HG03439 (cell line): ENCODE results near the gene HRH1.
"Not testable (repeated sequence)": the region's sequence is repeated elsewhere in the genome, so short reads cannot be mapped to it uniquely, and the experiment has no call there.

ENCODE experiments used
- ATAC-seq: cut with Tn5 transposase; IDR thresholded peaks from one replicate; pipeline ENCODE4 v1.9.1; 2021; ENCODE audit warnings: mild to moderate bottlenecking, moderate library complexity; ENCODE audit not compliant: unreplicated experiment

Gene HRH1

DNA sequence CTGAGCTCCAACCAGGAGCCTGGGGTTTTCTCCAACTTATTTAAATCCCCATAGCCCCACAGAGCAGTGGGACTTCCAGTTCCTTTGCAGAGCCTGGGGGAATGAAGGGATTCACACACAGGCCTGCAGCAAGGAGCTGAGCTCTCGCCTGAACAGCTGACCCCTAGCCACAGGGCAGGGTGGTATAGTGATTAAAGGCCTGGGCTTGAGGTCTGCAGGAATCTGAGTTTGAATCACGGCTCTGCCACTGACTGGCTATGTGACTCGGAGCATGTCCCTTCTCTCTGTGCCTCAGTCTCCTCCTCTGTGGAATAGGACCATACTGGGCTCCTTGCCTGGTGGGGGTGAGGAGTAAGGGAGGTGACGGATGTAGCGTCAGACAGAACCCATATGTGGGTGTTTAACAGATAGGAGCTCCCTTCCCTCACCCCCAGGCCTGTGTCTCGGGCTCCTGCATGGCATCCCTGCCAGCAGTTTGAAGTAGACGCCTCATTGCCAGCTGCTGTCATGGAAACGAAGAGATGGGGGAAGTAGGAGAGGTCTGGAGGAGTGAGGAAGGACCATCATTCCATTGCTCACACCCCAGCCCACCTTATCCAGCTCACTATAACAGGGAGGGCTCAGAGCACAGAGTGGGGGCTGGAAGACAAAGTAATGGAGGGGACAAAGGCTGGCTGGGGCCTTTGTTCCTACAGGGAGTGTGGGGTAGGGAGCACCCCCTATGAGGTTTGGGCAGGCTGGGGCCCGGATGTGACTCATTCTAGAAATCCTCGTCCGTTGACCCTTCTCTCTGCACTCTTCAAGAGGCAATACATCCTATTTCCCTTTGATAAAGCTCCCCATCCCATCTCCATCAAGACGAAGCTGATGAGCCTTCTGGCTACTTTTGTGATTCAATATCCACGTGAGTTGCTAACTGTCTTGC is 14.8 kb downstream of the HRH1 start:
- ATAC-seq, result no peak

DNA sequence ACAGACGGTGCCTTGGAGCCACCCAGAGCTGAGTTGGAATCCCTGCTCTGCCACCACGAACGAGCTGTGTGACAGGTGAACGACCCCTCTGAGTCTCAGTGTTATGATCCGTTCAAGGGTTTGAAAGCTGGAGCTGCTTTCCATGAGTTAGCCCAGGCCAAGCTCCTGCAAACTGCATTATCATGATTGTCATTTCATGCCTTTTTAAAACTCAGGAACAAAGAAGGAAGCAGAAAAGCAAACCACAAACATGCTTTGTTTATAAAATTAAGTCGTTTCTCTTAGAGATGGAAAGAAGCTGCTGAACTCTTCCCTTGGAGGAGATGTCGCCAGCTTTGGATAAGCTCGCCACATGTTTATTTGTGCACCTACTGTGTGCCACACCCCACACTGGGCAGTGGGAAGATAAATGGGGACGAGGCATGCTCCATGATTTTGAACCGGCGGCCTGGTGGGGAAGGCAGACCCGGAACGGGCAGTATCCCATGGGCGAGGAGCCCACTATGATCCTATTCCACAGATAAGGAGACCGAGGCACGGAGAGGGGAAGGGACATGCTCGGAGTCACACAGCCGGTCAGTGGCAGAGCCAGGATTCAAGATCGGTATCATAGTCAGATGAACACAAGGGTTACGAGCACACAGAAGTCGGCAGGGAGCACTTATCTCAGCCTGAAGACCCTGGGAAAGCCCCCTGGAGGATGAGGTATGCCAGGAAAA is 15.9 kb downstream of the HRH1 start:
- no peak for ATAC-seq

DNA sequence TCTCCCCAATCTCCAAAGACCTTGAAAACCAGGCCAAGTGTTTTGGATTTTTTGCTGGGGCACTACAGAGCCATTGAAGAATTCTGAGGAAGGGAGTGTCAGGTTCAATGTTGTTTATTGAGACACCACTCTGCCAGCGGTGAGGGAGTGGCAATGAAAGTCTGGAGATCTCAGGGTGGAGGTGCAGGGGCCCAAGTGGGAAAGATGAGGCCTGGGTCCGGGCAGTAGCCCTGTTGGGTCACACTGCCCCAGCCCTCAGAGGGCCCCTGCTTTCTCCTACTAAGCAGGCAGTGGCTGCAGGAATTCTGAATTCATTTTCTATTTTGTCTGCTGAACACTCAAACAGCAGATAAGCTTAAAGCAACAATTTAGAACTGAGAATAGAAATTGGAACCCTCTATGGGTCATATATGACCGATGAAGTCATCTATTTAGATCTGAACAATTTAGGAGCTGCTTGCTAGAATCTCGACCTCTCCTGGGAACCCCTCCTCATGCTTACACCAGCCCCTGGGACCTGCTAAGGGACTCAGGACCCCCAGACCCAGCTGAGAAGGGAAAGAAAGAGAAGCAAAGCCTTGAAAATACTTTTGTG is 17.9 kb downstream of the HRH1 start:
- no peak for ATAC-seq

DNA sequence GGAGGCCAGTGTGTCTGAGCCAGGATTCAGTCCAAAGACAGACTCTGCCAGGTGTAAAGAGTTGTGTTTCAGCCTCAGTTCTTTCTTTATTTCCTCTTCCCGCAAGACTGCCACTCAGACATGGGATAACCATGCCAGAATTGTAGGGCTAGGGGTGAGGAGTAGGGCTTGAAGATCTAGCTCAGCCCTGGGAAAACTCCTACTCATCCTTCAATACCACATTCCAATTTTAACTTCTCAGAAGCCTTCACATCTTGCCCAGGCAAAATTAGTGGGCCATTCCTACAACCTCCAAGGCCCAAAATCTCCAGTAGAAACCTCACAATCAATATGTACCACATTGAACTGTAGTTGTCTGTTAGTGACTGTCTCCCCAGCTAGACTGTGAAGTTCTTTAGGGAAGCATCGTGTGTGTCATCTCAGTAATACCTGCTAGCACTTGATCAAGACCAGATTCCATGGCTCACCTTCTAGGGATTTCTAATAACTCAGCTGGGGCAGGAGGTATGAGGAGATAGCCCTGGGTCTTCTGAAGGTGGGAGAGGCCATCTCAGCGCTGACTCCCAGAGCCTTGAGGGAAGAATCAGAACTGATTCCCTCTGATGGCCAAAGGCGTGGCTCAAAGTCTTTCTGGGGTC is 19.7 kb downstream of the HRH1 start:
- no peak for ATAC-seq

DNA sequence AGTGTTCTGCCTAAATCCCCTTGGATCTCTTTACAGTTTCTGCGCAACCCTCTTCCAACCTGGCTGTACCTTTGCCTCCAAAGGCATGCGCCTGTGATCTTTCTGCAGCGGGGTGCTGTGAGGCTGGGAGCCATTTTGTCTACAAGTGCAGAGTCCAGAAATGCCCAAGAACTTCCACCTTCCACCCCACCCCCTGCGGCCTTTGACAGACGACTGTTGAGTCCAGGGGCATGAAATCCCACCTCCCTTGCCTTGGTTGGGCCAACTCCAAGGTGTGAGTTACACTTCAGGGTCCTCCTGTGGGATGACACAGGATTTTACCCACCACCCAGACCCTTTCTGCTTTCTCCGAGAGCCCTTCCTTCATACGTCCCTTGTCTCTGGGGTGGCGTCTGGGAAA is 24.1 kb downstream of the HRH1 start:
- no peak for ATAC-seq

DNA sequence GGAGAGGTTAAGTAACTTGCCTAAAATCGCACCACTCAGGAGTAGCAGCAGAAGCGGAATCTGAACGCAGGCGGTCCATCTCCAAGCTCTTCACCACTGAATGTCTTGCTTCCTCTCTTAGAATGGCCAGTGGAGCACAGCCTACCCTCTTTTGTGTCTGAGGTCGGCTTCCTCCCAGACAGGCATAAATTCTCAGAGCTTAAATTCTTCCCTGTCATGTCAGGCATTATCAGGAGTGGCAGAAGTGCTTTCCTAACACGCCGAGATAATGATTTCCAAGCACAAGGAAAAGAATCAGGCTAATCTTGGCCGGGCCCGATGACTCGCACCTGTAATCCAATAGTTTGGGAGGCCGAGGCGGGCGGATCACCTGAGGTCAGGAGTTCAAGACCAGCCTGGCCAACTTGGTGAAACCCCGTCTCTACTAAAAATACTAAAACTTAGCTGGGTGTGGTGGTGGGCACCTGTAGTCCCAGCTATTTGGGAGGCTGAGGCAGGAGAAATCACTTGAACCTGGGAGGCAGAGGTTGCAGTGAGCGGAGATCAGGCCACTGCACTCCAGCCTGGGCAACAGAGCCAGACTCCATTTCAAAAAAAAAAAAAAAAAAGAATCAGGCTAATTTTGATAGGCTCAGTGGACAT is 30.2 kb downstream of the HRH1 start:
- not testable (repeated sequence) for ATAC-seq

DNA sequence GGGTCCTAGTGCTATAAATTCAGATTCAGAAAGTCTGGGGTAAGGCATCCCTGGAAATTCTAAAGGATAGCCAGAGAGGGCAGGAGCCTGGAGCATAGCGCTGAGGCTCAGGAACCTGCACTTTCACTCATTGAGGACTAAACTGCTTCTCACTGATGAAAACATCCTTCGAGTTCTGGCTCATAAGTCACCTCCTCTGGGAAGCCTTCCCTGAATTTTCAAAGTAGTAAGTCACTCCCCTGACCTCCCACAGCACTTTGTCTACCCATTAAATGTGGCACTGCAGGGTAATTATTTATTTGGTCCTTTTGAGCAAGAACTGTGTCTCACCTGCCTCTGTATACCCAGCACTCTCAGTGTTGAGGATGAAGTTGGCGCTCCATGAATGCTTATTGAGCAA is 30.9 kb downstream of the HRH1 start:
- ATAC-seq, result no peak

DNA sequence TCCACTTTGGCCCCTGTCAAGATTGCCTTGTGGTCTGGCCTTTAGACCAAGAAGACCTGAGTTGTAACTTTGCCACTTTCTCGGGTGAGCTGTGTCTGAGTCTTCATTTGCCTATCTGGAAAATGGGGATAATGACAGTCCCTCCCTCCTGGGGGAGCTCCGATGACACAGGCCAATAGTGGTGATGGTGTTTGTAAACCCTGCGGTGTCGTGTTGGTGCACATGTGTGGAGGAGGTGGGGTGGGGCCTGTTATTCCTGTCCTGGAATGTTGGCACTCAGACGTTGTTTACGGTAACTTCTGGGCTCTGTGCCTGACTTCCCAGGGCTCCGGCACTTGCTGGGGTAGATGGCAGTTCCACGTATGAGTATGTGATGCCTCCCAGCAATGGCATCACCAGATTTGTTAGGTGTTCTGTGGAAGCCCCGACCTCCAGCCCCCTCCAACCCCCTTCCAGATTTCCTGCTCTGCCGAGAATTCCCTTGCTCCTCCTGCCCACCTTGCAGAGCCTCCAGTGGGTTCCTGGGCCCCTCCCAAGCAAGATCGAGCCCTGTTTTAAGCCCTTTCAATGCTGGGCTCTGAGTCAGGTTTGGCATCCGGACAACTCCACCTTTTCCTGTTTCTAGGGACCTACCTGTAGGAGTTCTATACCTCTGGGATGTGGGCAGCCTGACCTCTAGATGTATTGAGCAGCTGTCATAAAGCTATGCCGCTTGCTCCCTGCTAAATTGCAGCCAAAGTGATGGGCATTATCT is 31.4 kb downstream of the HRH1 start:
- ATAC-seq, result no peak

DNA sequence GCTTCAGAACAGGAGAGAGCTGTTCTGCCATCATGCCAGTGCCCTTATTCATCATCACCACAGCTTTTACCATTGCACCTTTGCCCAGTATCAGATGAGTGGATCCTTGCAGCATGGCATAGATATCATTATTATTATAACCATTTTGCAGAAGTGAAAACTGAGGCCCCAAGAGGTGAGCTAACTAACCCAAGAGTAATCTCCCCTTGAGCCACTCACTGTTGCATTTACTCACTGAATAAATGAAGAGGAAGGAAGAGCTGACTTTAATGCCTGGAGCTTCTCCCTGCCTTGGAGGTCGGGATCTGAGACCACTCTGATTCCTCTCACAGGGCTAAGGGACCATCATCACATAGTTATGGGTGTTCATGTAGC is 32.0 kb downstream of the HRH1 start:
- no peak for ATAC-seq

DNA sequence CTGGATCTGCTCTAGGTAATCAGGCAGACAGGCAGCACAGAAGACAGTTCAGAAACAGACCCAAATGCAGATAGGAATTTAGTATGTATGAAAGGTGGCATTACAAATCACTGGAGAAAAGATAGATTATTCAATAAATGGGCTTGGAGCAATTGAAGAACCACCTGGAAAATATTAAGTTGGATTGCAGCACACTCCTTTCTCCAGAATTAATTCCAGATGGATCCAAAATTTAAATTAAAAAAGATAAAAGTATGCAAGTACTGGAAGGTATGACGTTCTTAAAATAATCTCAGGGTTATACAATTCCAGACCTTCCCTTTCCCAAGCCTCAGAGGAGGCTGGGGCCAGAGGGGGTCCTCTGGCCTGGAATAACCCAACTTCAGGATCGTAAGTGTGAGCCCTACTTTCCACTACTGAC is 32.5 kb downstream of the HRH1 start:
- ATAC-seq, result no peak

DNA sequence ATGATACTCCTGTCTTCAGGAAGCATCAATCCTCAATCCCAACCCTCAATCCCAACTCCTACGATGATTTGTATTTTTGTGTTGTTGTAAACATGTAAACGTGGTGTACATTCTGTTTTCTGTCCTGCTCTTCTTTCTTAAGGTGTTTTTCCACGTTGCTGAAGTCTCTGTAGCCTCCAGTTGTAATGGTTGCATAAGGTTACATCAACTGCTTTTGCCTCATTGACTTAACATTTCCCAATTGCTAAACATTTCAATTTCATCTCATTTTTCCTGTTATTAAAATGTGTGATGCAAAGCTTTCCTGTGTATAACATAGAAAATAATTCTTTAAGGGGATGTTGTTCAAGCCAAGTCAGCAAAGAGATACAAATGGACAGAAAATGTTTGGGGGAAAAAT is 33.4 kb downstream of the HRH1 start:
- no peak for ATAC-seq

DNA sequence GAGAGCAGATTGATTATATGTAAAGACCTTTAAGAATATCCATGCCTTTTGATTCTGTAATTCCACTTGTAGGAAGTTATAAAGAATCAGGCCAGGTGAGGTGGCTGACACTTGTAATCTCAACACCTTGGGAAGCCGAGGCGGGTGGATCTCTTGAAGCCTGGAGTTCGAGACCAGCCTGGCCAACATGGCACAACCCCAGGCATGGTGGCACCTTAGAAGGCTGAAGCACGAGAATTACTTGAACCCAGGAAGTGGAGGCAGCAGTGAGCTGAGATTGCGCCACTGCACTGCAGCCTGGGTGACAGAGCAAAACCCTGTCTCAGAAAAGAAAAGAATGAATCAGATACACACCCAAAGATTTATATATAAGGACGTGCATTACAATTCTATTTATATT is 33.9 kb downstream of the HRH1 start:
- no peak for ATAC-seq

DNA sequence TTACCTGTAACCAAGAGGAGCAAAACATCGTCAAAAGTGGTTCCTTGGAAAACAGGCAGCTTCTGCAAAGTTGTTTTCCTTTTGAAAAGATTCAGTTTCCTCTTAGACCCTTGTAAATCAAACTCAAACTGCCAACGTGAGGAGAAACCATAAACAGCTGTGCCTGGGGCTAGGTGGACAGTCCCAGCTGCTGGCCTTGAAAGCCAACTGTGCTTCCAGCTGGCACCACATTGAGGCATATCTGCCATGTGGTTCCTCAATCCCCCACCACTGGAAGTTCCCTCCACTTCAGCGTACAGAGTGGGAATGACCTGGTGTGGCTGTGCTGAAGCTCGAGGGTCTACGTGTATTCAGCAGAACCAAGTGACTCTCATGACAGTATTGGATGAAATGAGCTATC is 40.9 kb downstream of the HRH1 start:
- ATAC-seq, result no peak

DNA sequence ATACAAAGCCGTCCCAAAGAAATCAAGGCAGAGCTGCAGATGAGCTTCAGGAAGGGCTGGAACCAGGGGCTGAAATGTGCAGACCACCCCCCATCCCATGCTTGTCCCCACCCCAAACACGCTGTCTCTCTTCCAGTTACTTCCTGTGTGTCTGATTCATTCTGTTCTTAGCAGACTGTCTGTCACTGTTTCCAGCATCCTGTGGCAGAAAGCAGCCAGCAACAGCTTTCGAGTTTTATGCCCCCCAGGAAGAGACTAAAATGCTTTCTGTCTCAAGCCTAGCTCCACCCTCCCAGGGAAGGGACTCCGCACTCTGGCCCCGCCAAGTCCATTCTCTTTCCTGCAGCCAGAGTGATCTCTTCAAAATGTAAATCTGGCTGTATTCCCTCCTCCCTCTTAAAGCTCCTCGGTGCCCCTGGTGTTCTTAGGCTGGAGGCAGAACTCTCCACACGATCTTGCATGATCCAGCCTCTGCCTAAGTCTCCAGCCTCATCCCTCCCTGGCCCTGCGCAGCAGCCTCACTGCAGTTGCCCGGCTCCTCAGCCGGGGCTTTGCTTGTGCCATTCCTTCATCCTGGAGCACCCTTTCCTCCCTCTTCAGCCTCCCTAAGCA is 41.5 kb downstream of the HRH1 start:
- no peak for ATAC-seq

DNA sequence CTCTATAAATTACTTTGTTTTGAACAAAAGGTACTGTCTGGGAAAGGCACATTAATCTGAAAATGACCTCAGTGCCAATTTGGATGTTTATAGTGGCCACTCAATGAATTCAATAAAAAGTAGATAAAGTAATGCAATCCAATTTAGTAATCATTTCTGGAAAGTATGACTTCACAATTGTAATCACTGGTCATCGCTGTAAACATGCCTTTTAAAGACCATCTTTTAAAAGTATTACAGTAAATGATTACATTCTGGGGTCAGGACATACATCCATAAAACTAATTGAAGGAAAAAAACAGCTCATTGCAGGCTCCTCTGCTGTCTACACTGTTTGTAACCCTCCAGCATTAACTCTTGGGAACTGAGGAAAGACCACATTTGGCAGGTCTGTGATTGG is 43.2 kb downstream of the HRH1 start:
- no peak for ATAC-seq

DNA sequence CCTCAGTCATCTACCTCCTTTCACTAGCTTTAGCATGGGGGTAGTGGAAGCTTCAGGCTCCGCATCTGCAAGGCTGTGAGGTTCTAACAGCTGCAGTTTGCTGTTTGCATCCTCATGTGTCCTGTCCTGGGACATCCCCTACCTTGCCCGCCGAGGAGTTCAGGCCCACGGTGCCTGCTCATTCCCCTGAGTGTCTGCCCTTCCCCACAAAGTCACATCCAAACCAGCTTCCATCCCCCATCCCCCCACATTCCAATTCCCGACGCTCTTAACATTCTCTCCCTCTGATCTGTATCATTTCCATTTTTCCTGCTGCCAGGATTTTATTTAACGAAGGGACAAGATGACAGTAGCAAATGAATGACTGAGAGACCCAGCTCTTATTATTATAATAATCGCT is 43.8 kb downstream of the HRH1 start:
- no peak for ATAC-seq

DNA sequence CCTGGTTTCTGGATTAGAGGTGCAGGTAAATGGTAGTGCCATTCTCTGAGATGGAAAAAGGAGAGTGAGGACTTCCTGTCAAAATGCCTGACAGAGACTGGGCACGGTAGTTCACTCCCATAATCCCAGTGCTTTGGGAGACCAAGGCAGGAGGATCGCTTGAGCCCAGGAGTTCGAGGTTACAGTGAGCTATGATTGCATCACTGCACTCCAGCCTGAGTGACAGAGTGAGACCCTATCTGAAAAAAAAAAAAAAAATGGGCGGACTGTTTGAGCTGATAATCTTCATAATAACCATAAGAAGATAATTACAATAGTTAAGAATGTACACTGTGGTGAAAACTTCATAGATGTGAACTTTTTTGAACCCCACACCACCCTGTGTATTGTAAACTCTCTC is 44.2 kb downstream of the HRH1 start:
- ATAC-seq, result no peak

DNA sequence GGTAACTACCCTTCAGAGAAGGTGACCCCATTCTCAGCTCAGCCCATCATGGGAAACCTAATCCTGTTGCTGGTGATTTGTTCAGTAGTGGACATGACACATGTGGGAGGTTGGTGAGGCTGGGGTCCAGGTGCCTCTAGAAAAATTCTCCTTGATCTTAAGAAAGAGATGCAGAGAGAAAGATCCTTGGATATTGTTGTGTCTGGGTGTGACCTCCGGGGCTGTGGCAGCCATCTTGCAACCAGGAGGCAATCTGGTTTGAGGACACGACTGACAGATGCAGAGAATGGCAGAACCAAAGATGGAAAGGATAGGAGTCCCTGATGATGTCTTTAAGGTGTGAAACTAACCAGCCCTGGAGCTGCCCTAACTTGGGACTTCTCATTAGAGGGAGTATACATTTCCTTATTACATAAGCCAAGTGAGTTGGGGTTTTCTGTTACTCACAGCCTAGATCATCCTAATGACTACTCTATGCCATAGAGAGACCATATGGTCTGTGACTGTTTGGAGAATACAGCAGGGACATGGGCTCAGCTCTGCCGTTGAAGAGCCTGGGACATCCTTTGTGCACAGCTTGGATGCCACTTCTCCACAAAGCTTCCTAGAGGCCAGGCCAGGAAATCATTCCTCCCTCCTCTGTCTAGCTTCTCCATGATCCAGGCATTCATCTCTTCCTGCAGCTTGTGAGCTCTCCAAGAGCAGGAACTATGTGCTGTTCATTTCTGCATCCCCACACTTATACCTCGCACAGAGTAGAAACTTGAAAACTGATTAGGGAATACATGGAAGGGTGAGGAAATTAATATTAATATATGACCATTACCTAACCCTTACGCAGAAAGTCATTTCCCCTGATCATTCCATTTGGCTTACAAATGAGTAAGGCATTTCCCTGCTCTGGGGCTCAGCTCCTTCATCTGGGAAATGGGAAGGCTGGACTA is 45.9 kb downstream of the HRH1 start:
- ATAC-seq, result no peak
